ENCODE data around the gene SLC25A47. TPM values are rescaled to one million over a fixed set of nuclear protein-coding genes. Genes with fewer than 3 reads are reported as not detected.

The SLC25A47 gene
- total and polyA plus RNA-seq, 9 of the 15 experiments (the other 6 are each of a cell fraction or from before 2014, with no cell fraction given), result 0.09 to 0.23 (median 0.22) TPM; not detected in 6

DNA sequence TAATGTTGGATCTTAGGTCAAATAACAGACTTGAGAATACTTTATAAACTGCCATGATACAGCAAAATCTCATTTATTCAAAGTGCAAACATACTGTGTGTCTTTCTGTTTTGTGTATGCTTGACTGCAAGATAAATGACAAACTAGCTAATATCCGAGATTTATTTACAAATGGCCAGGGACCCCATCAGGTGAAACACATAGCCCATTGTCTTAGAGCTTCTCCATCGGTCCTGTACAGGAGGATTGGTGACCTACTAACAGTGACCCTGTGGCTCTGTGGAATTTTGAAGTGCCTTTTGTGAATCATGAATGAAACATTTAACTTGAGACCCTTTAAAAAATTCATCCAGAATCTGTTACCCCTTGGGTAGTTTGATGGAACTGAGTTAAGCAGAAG lies 44.0 kb upstream of the SLC25A47 start:
- no TSS peak for BruUV-seq (replicated peaks)
- no peak for DNase-seq (ENCODE audit: extremely low read depth in 1 of 4, low spot score in 3 of 4)
- 0 out of 2 replicates have a peak, but pooled peaks cover 3% of the 10 kb centered on the region for H4K20me1 ChIP-seq (replicated peaks; ENCODE audit: control insufficient read depth, insufficient read depth, low read length)
- intact Hi-C loops (cut with micrococcal nuclease) (no loop called here), in situ Hi-C loops (cut with MboI) (no loop called here)
- H3K4me2 ChIP-seq (ENCODE audit: insufficient read depth, low read length), result no peak overlapping the region
- H3K36me3 ChIP-seq (ENCODE audit: control insufficient read depth, insufficient read depth, low read length), result peaks cover 74% of the 10 kb centered on the region; the same call in 2 of the 3 replicates
- no peaks in the 10 kb centered on the region for H3K9me3 ChIP-seq (replicated peaks; ENCODE audit: control insufficient read depth, insufficient read depth, low read depth, low read length)
- no peak for TF ChIP-seq TARDBP (IDR thresholded peaks at IDR 0.05)
- no peak for TF ChIP-seq SMAD2 (IDR thresholded peaks at IDR 0.05; ENCODE audit: low read depth, low read length)
- TF ChIP-seq ZNF41 (CRISPR knock-in tag; conservative IDR thresholded peaks at IDR 0.05), result no peak
- no peak for TF ChIP-seq ZNF584 (CRISPR knock-in tag; IDR thresholded peaks at IDR 0.05; ENCODE audit: low read depth)
- TF ChIP-seq, protein P1, sequence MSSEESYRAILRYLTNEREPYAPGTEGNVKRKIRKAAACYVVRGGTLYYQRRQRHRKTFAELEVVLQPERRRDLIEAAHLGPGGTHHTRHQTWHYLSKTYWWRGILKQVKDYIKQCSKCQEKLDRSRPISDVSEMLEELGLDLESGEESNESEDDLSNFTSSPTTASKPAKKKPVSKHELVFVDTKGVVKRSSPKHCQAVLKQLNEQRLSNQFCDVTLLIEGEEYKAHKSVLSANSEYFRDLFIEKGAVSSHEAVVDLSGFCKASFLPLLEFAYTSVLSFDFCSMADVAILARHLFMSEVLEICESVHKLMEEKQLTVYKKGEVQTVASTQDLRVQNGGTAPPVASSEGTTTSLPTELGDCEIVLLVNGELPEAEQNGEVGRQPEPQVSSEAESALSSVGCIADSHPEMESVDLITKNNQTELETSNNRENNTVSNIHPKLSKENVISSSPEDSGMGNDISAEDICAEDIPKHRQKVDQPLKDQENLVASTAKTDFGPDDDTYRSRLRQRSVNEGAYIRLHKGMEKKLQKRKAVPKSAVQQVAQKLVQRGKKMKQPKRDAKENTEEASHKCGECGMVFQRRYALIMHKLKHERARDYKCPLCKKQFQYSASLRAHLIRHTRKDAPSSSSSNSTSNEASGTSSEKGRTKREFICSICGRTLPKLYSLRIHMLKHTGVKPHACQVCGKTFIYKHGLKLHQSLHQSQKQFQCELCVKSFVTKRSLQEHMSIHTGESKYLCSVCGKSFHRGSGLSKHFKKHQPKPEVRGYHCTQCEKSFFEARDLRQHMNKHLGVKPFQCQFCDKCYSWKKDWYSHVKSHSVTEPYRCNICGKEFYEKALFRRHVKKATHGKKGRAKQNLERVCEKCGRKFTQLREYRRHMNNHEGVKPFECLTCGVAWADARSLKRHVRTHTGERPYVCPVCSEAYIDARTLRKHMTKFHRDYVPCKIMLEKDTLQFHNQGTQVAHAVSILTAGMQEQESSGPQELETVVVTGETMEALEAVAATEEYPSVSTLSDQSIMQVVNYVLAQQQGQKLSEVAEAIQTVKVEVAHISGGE (CRISPR knock-in tag; IDR thresholded peaks at IDR 0.05), result no peak
- TF ChIP-seq, protein P2, sequence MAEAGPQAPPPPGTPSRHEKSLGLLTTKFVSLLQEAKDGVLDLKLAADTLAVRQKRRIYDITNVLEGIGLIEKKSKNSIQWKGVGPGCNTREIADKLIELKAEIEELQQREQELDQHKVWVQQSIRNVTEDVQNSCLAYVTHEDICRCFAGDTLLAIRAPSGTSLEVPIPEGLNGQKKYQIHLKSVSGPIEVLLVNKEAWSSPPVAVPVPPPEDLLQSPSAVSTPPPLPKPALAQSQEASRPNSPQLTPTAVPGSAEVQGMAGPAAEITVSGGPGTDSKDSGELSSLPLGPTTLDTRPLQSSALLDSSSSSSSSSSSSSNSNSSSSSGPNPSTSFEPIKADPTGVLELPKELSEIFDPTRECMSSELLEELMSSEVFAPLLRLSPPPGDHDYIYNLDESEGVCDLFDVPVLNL (CRISPR knock-in tag; IDR thresholded peaks at IDR 0.05; ENCODE audit: low read depth), result no peak
- TF ChIP-seq MEF2D (tag; conservative IDR thresholded peaks at IDR 0.05; ENCODE audit: low read depth), result no peak
- TF ChIP-seq, protein P3, sequence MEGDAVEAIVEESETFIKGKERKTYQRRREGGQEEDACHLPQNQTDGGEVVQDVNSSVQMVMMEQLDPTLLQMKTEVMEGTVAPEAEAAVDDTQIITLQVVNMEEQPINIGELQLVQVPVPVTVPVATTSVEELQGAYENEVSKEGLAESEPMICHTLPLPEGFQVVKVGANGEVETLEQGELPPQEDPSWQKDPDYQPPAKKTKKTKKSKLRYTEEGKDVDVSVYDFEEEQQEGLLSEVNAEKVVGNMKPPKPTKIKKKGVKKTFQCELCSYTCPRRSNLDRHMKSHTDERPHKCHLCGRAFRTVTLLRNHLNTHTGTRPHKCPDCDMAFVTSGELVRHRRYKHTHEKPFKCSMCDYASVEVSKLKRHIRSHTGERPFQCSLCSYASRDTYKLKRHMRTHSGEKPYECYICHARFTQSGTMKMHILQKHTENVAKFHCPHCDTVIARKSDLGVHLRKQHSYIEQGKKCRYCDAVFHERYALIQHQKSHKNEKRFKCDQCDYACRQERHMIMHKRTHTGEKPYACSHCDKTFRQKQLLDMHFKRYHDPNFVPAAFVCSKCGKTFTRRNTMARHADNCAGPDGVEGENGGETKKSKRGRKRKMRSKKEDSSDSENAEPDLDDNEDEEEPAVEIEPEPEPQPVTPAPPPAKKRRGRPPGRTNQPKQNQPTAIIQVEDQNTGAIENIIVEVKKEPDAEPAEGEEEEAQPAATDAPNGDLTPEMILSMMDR (IDR thresholded peaks at IDR 0.05 in 2 of 3, conservative IDR thresholded peaks at IDR 0.05 in 1 of 3; ENCODE audit: insufficient read depth in 2 of 3, low read depth in 1 of 3, low read length in 3 of 3), result no peak
- no peak for TF ChIP-seq ZNF143 (CRISPR knock-in tag; IDR thresholded peaks at IDR 0.05)
- TF ChIP-seq KAT8 (IDR thresholded peaks at IDR 0.05; ENCODE audit: low read depth), result no peak
- TF ChIP-seq ZC3H4 (CRISPR knock-in tag; IDR thresholded peaks at IDR 0.05; ENCODE audit: borderline replicate concordance), result no peak
- TF ChIP-seq CTBP1 (IDR thresholded peaks at IDR 0.05; ENCODE audit: borderline replicate concordance), result no peak
- H3K4me1 ChIP-seq (replicated peaks in 1 of 2; ENCODE audit: control insufficient read depth in 2 of 2, insufficient read depth in 2 of 2, low read length in 2 of 2), result peaks cover 0 to 8% of the 10 kb centered on the region in 2 experiments; a peak in 2 of 5 replicates
- no peak overlapping the region for H3K4me3 ChIP-seq
- H3K27ac ChIP-seq (ENCODE audit: extremely low read depth, low read depth, low read length), result no peak overlapping the region
- peaks cover 60% of the 10 kb centered on the region for H3K79me2 ChIP-seq (ENCODE audit: control insufficient read depth, insufficient read depth, low read length)
- no peak for FAIRE-seq
- POLR2A ChIA-PET, result interaction anchor here (0.6 to 1.0 kb wide), 2 partner anchors 15 to 710 kb away, joined by 4 to 5 read pairs; no protein-coding TSS in a partner anchor
- peak overlapping the region in 1 of 2 experiments; percentile 41; a peak in 1 of 4 replicates for H3K9ac ChIP-seq (ENCODE audit: insufficient read depth in 1 of 2, low read depth in 2 of 2, low read length in 2 of 2)
- H2AFZ ChIP-seq (ENCODE audit: low read depth, low read length), result no peak overlapping the region
- no peaks in the 10 kb centered on the region for H3K27me3 ChIP-seq (ENCODE audit: control insufficient read depth in 2 of 2, insufficient read depth in 2 of 2, low read length in 2 of 2)
- CTCF ChIA-PET (ENCODE audit: low intra/inter-chr PET ratio), result no interaction called here
- 91% methylated on average over 2 of the region's 2 CpGs for WGBS (ENCODE audit: insufficient coverage, low coverage, missing lambda C conversion rate)
- H3K9me1 ChIP-seq (ENCODE audit: control insufficient read depth, insufficient read depth, low read length), result no peaks in the 10 kb centered on the region
- ATAC-seq, result no peak

Data from K562 (cell line).